ENCODE results near the gene FTSJ3. TPM values are rescaled to one million over a fixed set of nuclear protein-coding genes. Genes with fewer than 3 reads are reported as not detected.
"Not testable (repeated sequence)": the region's sequence is repeated elsewhere in the genome, so short reads cannot be mapped to it uniquely, and the experiment has no call there.

Gene FTSJ3
- total and polyA plus RNA-seq, 2 experiments from 2014 or later = 47.2 to 52.2 TPM

- Histone ChIP-seq H3K9me3 (ENCODE audit: low read depth) (no peaks in the 10 kb centered on the region), H3K27me3 (no peaks in the 10 kb centered on the region), H3K27ac (no peak overlapping the region), H3K36me3 (peaks cover 91% of the 10 kb centered on the region), H3K4me3 (no peak overlapping the region), H3K4me1 (ENCODE audit: low read depth) (no peaks in the 10 kb centered on the region)
- DNase-seq (ENCODE audit: low read depth in 1 of 2, low spot score in 1 of 2) = no peak
- no peak for TF ChIP-seq CTCF (IDR thresholded peaks at IDR 0.05; ENCODE audit: low read depth, low read length)
Measured at GRCh38 chr17:63809970-63810369, 17.5 kb downstream of the FTSJ3 start.

GRCh38 chr17:63805591-63805990 lies 21.9 kb downstream of the FTSJ3 start:
- no peaks in the 10 kb centered on the region for H3K27me3 ChIP-seq
- no peak for TF ChIP-seq CTCF (IDR thresholded peaks at IDR 0.05; ENCODE audit: low read depth, low read length)
- no peaks in the 10 kb centered on the region for H3K9me3 ChIP-seq (ENCODE audit: low read depth)
- H3K27ac ChIP-seq = no peak overlapping the region
- no peak overlapping the region for H3K4me3 ChIP-seq
- DNase-seq (ENCODE audit: low read depth in 1 of 2, low spot score in 1 of 2) = no peak
- H3K36me3 ChIP-seq = peaks cover 84% of the 10 kb centered on the region
- no peaks in the 10 kb centered on the region for H3K4me1 ChIP-seq (ENCODE audit: low read depth)

GRCh38 chr17:63804328-63804727 lies 23.1 kb downstream of the FTSJ3 start:
- H3K9me3 ChIP-seq (ENCODE audit: low read depth) = no peaks in the 10 kb centered on the region
- no peak overlapping the region for H3K4me3 ChIP-seq
- no peaks in the 10 kb centered on the region for H3K4me1 ChIP-seq (ENCODE audit: low read depth)
- H3K27me3 ChIP-seq = no peaks in the 10 kb centered on the region
- H3K27ac ChIP-seq = no peak overlapping the region
- DNase-seq (ENCODE audit: low read depth in 1 of 2, low spot score in 1 of 2) = no peak
- TF ChIP-seq CTCF (IDR thresholded peaks at IDR 0.05; ENCODE audit: low read depth, low read length) = no peak
- H3K36me3 ChIP-seq = peaks cover 85% of the 10 kb centered on the region

GRCh38 chr17:63800783-63801182 lies 26.7 kb downstream of the FTSJ3 start:
- Histone ChIP-seq H3K9me3 (ENCODE audit: low read depth) (no peaks in the 10 kb centered on the region), H3K27me3 (no peaks in the 10 kb centered on the region), H3K4me3 (no peak overlapping the region), H3K36me3 (peaks cover 82% of the 10 kb centered on the region), H3K4me1 (ENCODE audit: low read depth) (no peaks in the 10 kb centered on the region), H3K27ac (no peak overlapping the region)
- TF ChIP-seq CTCF (IDR thresholded peaks at IDR 0.05; ENCODE audit: low read depth, low read length) = no peak
- no peak for DNase-seq (ENCODE audit: low read depth in 1 of 2, low spot score in 1 of 2)

DNA sequence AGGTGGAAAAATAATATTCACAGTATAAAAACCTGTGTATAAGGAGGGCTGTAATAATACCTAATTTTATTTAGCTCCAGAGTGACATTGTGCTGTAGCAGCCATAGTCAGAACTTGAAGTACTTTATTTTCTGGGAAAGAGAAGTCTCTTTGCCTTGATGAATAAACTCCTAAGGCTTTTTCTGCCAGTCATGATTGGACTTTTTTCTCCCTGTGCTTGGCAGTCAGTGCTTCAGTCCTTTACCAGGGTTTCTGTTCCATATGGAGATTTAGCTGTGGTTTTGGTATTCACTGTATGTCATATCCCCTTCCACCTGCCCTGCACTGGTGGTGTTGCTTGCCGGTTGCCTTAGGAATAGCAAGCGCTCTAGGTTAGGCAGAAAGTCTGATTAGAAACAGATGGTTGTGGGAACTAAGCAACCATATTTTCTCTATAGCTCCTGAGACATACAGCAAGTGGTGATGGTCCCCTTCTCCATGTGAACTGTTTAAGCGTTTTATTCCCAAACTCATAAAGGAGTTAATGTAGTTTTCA lies 28.8 kb downstream of the FTSJ3 start:
- Histone ChIP-seq H3K36me3 (peaks cover 76% of the 10 kb centered on the region), H3K27ac (no peak overlapping the region), H3K4me3 (no peak overlapping the region), H3K9me3 (ENCODE audit: low read depth) (no peaks in the 10 kb centered on the region), H3K27me3 (no peaks in the 10 kb centered on the region), H3K4me1 (ENCODE audit: low read depth) (no peaks in the 10 kb centered on the region)
- no peak for TF ChIP-seq CTCF (IDR thresholded peaks at IDR 0.05; ENCODE audit: low read depth, low read length)
- no peak for DNase-seq (ENCODE audit: low read depth in 1 of 2, low spot score in 1 of 2)

DNA sequence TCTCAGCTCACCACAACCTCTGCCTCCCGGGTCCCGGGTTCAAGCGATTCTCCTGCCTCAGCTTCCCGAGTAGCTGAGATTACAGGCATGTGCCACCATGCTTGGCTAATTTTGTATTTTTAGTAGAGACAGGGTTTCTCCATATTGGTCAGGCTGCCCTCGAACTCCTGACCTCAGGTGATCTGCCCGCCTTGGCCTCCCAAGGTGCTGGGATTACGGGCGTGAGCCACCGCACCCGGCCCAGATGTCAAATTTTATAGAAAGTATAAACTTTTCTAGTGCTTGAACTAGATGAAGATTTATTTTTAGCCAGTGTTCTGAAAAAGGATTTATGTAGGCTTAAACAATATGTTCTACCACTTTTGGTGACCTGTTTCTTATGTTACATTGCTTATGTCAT lies 31.1 kb downstream of the FTSJ3 start:
- peaks cover 76% of the 10 kb centered on the region for H3K36me3 ChIP-seq
- not testable (repeated sequence) for H3K27ac ChIP-seq; H3K4me3 ChIP-seq; H3K27me3 ChIP-seq; DNase-seq (ENCODE audit: low read depth in 1 of 2, low spot score in 1 of 2); H3K4me1 ChIP-seq (ENCODE audit: low read depth); H3K9me3 ChIP-seq (ENCODE audit: low read depth)

Measured in cardiac muscle cell (in vitro differentiated cells and primary cell).